AG04449 (cell line): ENCODE measurements around the gene CACNA2D1.

Source experiments
- CTCF ChIA-PET: fragments of 350-600 bp; formaldehyde crosslinking; extraction: SDS; loops from one replicate; lab custom pipeline; 2021; ENCODE audit warnings: antibody characterized with exemption; lab: Yijun Ruan, JAX
- POLR2A ChIA-PET: fragments of 400-600, 350-600 bp; formaldehyde crosslinking; extraction: SDS; loops from one replicate; lab custom pipeline; 2020; ENCODE audit warnings: antibody characterized with exemption, inconsistent platforms; lab: Yijun Ruan, JAX
- DNase-seq: peaks from one replicate; pipeline ENCODE4 v3.0.0-alpha.2; 2010; ENCODE audit warnings: low read depth, low spot score
- H3K4me3 ChIP-seq: 2 replicates; pipeline ENCODE4 v1.5.1; 2011; ENCODE audit warnings: low read depth, mild to moderate bottlenecking, control low read depth, low read length
- CTCF ChIP-seq: IDR thresholded peaks from one replicate; pipeline ENCODE4 v1.5.1; 2011; ENCODE audit warnings: mild to moderate bottlenecking, moderate library complexity, low read length, control low read depth, inconsistent platforms; ENCODE audit not compliant: insufficient read depth; ENCODE audit errors: missing control alignments

CACNA2D1 gene

GRCh38 chr7:82339958-82340357 lies 103.6 kb downstream of the CACNA2D1 start:
- ChIA-PET CTCF (no interaction called here), POLR2A (no interaction called here)
- DNase-seq: no peak
- H3K4me3 ChIP-seq: no peak overlapping the region
- TF ChIP-seq CTCF: no peak

GRCh38 chr7:82335927-82336326 lies 107.7 kb downstream of the CACNA2D1 start:
- no peak for DNase-seq
- CTCF ChIA-PET: no interaction called here
- H3K4me3 ChIP-seq: no peak overlapping the region

GRCh38 chr7:82335001-82335400 lies 108.6 kb downstream of the CACNA2D1 start:
- ChIA-PET CTCF (interaction anchor here (0.6 to 1.1 kb wide), 2 partner anchors 18 to 1115 kb away, joined by 3 read pairs; no protein-coding TSS in a partner anchor), POLR2A (no interaction called here)
- DNase-seq: no peak
- TF ChIP-seq CTCF: no peak
- no peak overlapping the region for H3K4me3 ChIP-seq

More at GRCh38 chr7:82335927-82336326, 107.7 kb downstream of the CACNA2D1 start:
- POLR2A ChIA-PET: no interaction called here
- no peak for TF ChIP-seq CTCF

GRCh38 chr7:82331234-82331633 lies 112.3 kb downstream of the CACNA2D1 start:
- TF ChIP-seq CTCF: no peak
- ChIA-PET CTCF (interaction anchor here (1.2 kb wide), 1 partner anchor 28 kb away, joined by 3 read pairs; no protein-coding TSS in a partner anchor), POLR2A (no interaction called here)
- no peak for DNase-seq
- no peak overlapping the region for H3K4me3 ChIP-seq

- H3K4me3 ChIP-seq: no peak overlapping the region
- no peak for DNase-seq
- POLR2A ChIA-PET: no interaction called here
- TF ChIP-seq CTCF: no peak
- CTCF ChIA-PET: interaction anchor here (1.2 kb wide), 1 partner anchor 29 kb away, joined by 3 read pairs; no protein-coding TSS in a partner anchor
Observed at GRCh38 chr7:82330706-82331215, 112.8 kb downstream of the CACNA2D1 start.

GRCh38 chr7:82327898-82328297 lies 115.7 kb downstream of the CACNA2D1 start:
- TF ChIP-seq CTCF: no peak
- POLR2A ChIA-PET: no interaction called here
- H3K4me3 ChIP-seq: no peak overlapping the region
- DNase-seq: no peak
- CTCF ChIA-PET: no interaction called here
